NCI-H2107 (cell line): ENCODE results near the gene SIRT4.
A peak's percentile ranks its signal among the peaks of the same experiment; 100 is the strongest.

ENCODE experiments used
- DNase-seq: peaks from one replicate; lab custom pipeline; 2025; lab: John Stamatoyannopoulos, UW

SIRT4 gene

DNA sequence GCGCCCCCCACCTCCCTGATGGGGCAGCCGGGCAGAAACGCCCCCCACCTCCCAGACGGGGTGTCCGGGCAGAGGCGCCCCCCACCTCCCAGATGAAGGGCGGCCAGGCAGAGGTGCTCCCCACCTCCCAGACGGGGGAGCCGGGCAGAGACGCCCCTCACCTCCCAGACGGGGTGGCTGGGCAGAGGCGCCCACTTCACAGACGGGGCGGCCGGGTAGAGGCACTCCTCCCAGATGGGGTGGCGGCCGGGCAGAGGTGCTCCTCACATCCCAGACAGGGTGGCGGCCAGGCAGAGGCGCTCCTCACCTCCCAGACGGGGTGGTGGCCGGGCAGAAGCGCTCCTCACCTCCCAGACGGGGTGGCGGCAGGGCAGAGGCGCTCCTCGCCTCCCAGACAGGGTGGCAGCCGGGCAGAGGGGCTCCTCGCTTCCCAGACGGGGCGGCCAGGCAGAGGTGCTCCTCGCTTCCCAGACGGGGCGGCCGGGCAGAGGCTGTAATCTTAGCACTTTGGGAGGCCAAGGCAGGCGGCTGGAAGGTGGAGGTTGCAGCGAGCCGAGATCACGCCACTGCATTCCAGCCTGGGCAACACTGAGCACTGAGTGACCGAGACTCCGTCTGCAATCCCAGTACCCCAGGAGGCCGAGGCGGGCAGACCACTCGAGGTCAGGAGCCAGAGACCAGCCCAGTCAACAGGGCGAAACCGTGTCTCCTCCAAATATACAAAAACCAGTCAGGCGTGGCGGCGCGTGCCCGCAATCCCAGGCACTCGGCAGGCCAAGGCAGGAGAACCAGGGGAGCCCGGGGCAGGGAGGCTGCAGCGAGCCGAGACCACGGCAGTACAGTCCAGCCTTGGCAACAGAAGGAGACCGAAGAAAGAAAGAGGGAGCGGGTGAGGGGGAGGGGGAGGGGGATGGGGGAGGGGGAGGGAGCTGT is 23.7 kb upstream of the SIRT4 start:
- DNase-seq = no peak

DNA sequence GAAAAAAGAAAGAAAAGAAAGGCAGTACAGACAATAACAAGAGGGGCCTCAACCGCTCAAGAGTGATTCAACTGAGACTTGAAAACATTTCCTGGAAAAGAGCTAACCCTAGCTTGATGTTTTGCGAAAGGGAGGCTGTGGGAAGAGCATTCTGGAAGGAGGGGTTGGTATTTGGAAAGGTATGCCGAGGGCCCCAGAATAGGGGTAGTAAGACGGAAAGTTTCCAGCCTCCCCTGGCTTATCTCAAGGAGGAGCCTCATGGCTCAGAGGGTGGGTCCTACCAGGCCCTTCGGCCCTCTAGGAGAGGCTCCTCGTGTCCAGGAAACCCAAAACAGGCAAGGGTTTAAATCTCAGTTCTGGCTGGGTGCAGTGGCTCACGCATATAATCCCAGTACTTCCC is 18.8 kb upstream of the SIRT4 start:
- no peak for DNase-seq

GRCh38 chr12:120284381-120284780 is 17.7 kb upstream of the SIRT4 start:
- no peak for DNase-seq

GRCh38 chr12:120286768-120287490 is 15.2 kb upstream of the SIRT4 start:
- no peak for DNase-seq

DNA sequence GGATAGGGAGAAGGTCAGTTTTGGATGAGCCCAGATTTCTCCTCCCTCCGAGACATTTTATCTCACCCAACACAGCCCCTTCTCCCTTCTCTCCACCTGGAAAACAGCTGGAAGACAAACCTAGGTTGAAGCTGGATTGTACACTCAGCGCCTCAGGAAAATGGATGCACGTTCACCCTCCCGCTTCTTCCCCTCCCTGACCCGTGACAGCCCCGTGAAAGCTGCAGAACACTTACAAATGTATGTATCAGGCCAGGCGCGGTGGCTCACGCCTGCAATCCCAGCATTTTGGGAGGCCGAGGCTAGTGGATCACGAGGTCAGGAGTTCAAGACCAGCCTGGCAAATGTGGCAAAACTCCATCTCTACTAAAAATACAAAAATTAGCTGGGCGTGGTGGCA is 14.6 kb upstream of the SIRT4 start:
- DNase-seq = no peak

- no peak for DNase-seq
These were observed 11.4 kb upstream of the SIRT4 start for GRCh38 chr12:120290609-120291305.

GRCh38 chr12:120292411-120292660 is 9.8 kb upstream of the SIRT4 start:
- DNase-seq = no peak

DNA sequence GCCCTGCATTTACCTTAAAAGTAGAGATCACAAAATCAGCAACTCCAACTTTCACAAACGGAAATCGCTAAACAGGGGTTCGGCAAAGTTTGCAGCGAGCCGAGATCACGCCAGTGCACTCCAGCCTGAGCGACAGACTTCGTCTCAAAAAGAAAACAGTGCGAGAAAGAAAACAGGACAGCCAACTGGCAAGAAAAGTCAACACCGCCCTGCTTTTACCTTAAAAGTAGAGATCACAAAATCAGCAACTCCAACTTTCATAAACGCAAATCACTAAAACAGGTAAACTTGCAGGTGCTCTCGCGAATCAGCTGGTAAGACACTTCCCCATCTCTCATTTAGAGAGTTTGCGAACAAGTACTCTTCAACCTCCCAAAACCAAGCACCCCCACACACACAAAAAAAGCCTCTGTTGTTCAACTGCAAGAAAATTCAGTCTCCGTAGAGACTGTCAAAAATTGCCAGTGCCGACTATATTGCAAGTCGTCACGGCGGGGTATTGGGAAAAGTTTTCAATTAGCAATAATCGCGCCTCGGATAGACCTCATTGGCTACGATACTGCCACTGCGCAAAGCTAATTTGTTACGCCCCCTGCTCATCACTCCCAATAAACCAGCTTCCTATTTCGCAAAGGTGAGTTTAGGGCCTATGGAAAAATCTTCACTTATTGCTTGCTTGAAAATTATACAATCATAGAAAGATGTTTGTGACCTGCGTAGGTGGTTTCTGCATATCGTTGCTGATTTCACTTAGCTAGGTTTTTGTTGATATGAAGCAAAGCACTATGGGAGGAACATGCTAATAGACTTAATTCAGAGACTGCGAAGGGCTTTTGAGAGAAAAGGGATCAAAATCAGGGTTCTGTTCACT is 9.2 kb upstream of the SIRT4 start, which contains the start of gene RNU4-1:
TSS of gene RNU4-1 (minus strand) at position 577 of the 871 bp plus-strand sequence.
- peak; percentile 79 for DNase-seq

DNA sequence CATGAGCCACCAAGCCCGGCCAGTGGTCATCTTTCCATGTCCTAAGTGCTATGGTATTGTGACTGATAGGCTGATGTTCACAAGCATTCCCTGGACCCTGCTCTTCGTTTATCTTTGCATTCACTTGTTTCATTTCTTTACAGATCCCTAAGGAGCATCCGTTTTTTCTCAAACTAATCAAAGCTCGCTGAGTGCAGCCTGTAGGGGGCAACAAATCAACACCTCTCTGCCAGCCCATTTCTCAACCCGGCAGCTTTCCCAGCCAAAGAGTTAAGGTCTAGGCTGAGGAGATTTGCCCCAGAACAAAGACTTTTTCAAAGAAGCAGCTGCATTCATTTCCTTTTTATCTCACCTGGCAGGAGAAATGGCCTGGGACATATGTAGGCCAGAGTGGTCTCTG is 12.1 kb downstream of the SIRT4 start:
- DNase-seq = no peak

DNA sequence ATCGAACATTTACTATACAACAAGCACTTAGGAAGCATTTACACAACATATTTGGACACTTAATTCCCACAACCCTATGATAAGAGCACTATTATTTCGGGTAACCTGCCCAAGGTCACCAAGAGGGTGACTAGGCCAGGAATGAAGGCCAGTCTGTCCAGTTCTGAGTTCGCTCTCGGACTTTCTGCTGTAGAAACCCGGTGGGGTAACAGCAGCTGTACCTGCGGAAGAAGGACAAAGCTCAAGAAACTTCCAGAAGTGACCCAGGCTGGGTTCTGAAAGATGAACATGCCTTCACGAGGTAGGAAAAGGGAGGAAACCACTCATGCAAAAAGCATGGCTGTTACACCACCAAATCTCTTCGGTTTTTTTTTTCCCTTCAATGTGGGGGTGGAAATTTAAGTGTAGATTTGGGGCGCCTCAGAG is 14.7 kb downstream of the SIRT4 start:
- DNase-seq = no peak

DNA sequence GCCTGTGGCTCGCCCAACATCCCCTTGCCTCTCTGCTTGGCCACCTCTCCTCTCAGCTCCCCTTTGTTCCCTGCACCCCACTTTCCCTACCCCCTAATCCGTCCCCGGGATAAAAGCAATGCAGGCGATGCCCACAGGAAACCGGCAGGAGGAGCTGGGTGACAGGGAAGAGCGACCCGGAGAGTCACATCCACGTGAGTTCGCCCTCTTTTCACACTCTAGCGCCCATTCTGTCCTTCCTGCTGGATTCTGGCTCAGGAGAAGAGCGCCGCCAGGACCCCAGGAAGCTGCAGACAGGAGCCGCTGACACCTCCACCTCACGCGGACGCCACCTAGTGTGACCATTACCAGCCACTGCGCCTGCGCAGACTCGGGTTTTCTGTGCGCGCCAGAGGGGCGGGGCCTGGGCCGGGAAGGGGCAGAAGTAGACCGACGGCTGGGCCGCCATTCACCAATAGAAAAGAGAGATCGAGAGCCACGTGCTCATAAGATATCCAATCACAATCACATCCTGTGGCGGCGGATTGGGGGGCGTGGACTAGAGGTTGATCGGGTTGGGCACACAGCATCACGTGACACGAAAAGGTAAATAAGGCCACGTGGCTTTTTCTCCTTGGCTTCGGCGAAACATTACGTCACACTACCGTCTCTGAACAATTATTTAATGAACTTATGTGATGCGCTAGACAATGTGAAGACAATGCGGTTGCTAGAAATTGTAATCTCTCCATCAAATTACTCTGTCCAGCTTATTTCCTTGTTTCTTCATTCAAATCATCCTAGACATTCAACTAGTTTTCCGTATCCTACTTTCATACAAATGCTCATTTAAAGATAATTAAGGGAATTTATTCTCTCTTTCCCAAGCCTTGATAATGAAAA is 15.3 kb downstream of the SIRT4 start:
- peak; percentile 99 for DNase-seq

DNA sequence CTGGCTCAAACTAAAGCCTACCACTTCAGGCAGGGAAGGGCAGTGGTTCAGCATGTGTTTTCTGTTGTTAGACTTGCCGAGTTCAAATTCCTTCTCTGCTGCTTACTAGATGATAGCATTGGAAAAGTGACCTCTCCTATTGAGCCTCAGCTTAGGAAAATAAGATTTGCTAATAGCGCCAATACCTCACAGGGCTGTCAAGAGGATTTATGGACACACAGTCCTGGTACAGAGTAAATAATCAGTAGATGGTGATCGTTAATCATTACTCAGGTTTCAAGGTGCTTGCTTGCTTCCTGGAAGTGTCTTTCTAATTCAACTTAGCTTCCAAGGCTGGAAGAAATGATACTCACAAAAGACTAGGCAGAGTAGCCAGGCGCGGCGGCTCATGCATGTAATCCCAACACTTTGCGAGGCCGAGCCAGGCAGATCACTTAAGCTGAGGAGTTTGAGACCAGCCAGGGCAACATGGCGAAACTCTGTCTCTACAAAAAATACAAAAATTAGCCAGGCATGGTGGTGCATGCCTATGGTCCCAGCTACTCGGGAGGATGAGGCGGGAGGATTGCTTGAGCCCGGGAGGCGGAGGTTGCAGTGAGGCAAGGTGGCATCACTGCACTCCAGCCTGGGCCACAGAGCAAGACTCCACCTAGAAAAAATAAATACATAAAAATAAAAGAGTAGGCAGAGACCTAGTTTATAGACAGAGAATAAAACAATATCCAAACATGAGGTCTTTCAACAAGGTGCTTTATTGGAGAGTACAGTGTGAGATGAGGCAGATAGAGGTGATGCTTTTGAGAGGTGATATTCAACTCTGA is 19.5 kb downstream of the SIRT4 start:
- DNase-seq = no peak

- DNase-seq = no peak
These were observed 21.7 kb downstream of the SIRT4 start for GRCh38 chr12:120323772-120324171.

- no peak for DNase-seq
These were observed 22.8 kb downstream of the SIRT4 start for GRCh38 chr12:120324841-120325417.

- no peak for DNase-seq
These were observed 25.5 kb downstream of the SIRT4 start, which contains the start of gene PLA2G1B for GRCh38 chr12:120327593-120327992. Gene PLA2G1B, minus strand, starts transcription at chr12:120327779. Its CDS starts 26 bp downstream, at chr12:120327753.

- DNase-seq = no peak
These were observed 26.1 kb downstream of the SIRT4 start for GRCh38 chr12:120328228-120328627.

GRCh38 chr12:120331390-120331789 is 29.3 kb downstream of the SIRT4 start:
- no peak for DNase-seq

GRCh38 chr12:120332041-120332440 is 29.9 kb downstream of the SIRT4 start:
- no peak for DNase-seq

GRCh38 chr12:120332523-120332922 is 30.4 kb downstream of the SIRT4 start:
- DNase-seq = no peak
